NOMO-1 (cell line): ENCODE measurements around the gene MTMR3.

ENCODE experiments used
- DNase-seq, 2 experiments: peaks; one replicate each; lab custom pipeline; 2025; ENCODE audit not compliant: unreplicated experiment in 2 of 2; lab: John Stamatoyannopoulos, UW

MTMR3 gene

GRCh38 chr22:29867851-29868250 lies 15.1 kb upstream of the MTMR3 start:
- no peak for DNase-seq

GRCh38 chr22:29870574-29870973 lies 12.4 kb upstream of the MTMR3 start:
- no peak for DNase-seq

DNA sequence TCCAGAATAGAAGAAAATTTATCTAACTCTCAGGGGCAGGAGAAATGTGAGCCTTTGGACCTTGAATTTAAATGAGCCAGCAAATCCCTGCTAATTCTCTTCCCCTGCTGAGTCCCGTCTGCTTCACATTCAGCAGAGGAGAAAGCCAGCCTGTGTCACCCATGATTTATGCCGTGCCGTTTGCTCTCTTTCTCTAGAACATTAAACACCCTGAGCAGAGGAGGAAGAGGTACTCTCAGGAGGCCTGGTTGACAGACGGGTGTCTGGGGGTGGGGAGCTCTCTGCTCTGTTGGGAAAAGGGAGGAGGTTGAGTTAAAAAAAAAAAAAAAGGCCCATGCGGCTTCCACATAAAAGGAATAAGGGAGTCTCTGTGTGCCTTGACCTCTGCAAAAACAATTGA lies 11.3 kb upstream of the MTMR3 start:
- peak; percentile 24 to 48 for DNase-seq

- DNase-seq = no peak
Measured at GRCh38 chr22:29872144-29872893, 10.7 kb upstream of the MTMR3 start.

- DNase-seq = peak; percentile 73 to 83
Measured at GRCh38 chr22:29872989-29873388, 10.0 kb upstream of the MTMR3 start.

DNA sequence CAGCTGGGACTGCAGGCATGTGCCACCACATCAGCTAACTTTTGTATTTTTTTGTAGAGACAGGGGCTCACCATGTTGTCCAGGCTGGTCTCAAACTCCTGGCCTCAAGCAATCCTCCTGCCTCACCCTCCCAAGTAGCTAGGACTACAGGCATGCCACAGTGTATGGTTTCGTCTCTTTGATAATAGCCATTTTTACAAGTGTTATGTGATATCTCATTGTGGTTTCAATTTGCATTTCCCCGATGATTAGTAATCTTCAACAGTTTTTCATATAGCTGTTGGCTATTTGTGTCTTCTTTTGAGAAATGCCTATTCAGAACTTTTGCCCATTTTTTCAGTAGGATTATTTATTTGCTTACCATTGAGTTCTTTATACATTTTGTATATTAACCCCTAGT lies 9.0 kb upstream of the MTMR3 start:
- no peak for DNase-seq

GRCh38 chr22:29877620-29878019 lies 5.4 kb upstream of the MTMR3 start:
- no peak for DNase-seq

DNA sequence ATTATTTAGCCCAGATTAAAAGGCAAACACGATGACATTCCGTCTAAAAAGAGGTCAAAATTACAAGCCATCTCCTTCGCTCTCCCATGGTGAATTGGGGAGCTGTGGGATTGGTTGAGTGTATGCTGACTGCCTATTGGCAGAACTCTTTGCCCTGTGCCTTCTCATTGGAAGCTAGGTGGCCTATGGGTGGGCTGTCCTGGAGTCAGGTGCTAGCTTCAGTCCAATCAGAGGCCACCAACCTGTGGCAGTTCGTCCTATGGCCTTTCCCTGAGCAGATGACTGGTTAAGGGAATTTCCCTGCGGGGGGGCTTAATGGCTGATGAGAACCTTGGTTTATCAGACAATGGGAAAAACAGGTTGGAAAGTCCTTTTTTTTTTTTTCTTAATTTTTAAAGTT lies 3.2 kb upstream of the MTMR3 start:
- DNase-seq = no peak

DNA sequence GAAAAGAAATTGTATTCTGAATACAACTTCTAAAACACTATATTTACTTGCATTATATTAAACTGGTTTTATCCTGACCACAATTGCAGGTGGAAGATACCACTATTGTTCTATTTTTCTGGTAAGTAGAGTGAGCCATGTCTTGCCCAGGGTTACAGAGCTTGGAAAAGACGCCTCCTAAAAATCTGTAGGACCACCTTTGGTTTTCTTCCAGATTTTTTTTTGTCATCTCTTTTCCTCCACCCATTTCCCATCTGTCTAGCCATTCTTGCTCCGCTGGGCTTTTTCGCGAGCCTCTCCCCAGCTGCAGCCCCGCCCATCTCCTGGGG lies 294 bp upstream of the MTMR3 start:
- DNase-seq = no peak

DNA sequence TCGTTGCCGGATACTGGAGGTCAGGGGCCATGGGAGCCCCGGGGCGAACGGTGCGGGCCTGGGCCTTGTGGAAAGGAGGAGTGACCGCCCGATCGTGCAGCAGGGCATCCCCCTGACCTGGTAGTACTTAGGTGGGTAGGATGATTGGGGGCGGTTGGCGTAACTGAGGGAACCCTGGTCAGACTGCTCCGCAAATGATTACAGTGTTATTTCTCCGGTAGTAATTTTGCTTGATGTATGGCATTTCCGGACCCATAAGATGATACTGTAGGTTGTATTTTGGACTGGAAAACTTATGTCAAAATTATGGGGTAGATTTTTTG lies 762 bp downstream of the MTMR3 start:
- peak in 1 of 2 experiments; percentile 14 for DNase-seq

DNA sequence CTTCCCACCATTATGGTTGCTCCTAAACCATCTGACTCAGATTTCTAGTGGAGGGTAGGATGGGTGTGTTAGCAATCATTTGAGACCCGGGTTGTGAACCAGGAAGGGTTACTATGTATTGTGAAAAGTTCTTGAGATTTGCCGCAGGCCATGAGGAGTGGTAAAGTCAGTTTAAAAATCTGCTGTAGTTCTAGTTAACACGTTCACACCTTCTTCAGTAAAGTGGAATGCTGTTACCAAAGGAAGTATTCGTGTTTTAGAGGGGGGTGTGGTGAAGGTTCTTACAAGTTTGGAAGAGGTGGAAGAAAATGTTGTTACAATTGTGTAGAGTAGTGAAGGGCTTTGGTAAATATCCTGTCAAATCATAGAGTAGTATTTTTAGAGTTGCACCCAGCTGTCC lies 2.6 kb downstream of the MTMR3 start:
- no peak for DNase-seq

GRCh38 chr22:29886596-29886995 lies 3.6 kb downstream of the MTMR3 start:
- DNase-seq = peak; percentile 71 to 92

- no peak for DNase-seq
Measured at GRCh38 chr22:29887358-29887757, 4.4 kb downstream of the MTMR3 start.

DNA sequence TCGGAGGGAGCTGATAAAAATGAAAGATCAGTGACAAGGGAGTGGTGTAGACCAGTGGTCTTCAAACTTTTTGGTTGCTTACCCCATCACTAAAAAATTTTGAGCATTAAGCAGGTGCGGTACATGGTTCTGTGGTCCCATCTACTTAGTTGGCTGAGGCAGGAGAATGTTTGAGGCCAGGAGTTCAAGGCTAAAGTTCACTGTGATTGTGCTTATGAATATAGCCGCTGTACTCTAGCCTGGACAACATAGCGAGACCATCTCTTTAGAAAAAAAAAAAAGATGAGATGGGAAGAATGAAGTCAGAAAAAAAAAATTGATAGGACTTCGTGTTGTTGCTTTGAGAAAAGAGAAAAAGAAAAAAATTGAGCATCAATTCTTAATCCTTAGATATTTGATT lies 7.8 kb downstream of the MTMR3 start:
- no peak for DNase-seq

- DNase-seq = no peak
Measured at GRCh38 chr22:29892315-29893156, 9.6 kb downstream of the MTMR3 start.

GRCh38 chr22:29901354-29901753 lies 18.4 kb downstream of the MTMR3 start:
- peak; percentile 87 to 95 for DNase-seq

DNA sequence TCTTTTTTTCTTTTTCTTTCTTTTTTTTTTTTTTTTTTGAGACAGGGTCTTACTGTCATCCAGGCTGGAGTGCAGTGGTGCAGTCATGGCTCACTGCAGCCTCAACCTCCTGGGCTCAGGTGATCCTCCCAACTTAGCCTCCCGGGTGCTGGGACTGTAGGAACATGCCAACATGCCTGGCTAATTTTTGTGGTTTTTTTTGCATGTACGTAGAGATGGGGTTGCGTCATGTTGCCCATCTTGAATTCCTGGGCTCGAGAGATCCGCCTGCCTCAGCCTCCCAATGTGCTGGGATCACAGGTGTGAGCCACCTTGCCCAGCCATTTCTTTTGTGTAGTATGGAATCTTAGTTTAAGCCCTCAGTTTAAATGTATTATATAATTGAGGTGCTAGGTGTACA lies 20.4 kb downstream of the MTMR3 start:
- DNase-seq = no peak

GRCh38 chr22:29904020-29904419 lies 21.0 kb downstream of the MTMR3 start:
- no peak for DNase-seq

- DNase-seq = peak; percentile 21 to 85
Measured at GRCh38 chr22:29907753-29908515, 25.0 kb downstream of the MTMR3 start.

- no peak for DNase-seq
Measured at GRCh38 chr22:29912141-29912540, 29.2 kb downstream of the MTMR3 start.

GRCh38 chr22:29912605-29913398 lies 29.8 kb downstream of the MTMR3 start:
- DNase-seq = no peak
